Breast epithelium (tissue), 3 donors: ENCODE measurements around the gene CALR.

Experiments
- POLR2A ChIP-seq: fragments of 450-650 bp; IDR thresholded peaks from one replicate; pipeline ENCODE4 v1.6.1; 2016; ENCODE audit warnings: antibody characterized with exemption, mild to moderate bottlenecking, moderate library complexity
- TF ChIP-seq, protein P1 (sequence below), 3 donors: fragments of 450-650 bp; IDR thresholded peaks; one replicate each; pipeline ENCODE4 v1.5.1; 2016 to 2017; ENCODE audit warnings: antibody characterized with exemption in 3 of 3, mild to moderate bottlenecking in 3 of 3, moderate library complexity in 3 of 3

DNA sequence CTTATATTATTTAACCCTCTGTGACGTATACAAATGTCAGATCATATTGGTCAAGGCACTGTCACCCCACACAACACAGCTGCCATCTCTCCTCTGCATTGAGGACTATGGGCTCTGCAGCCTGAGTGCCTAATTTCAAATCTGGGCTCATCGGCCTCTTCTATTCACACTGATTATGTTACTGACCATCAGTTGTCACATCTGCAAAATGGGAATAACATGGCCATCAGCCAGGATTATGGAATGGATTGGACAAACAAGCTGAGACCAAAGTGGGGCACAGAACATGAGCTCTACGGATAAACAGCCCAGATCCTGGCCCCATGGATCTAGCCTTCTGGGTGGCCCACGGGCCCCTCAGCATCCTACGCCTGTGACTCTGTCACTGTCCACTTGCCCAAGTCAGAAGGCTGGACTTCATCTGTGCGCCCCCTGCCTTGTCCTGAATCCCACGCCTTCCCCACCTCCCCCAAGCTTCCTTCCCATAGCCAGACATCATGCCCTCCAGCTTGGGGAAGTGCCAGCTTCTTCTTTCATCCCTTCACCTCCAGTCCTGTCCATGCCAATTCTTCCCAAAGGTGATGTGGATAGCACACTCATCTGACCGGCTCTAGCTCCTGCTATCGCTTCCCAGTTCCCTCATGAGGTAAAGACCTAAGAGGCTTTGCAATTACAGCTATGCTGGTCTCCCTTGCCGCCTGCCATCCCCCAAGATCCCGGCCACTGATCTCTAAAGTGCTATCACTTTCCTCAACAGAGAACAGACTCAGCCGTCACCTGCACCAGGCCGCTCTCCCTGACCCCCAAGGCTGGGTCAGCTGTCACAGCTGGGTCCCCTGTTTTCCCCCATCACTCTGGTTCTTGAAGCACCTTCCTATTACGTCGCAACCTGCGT lies 5.8 kb upstream of the CALR start:
- TF ChIP-seq, protein P1, sequence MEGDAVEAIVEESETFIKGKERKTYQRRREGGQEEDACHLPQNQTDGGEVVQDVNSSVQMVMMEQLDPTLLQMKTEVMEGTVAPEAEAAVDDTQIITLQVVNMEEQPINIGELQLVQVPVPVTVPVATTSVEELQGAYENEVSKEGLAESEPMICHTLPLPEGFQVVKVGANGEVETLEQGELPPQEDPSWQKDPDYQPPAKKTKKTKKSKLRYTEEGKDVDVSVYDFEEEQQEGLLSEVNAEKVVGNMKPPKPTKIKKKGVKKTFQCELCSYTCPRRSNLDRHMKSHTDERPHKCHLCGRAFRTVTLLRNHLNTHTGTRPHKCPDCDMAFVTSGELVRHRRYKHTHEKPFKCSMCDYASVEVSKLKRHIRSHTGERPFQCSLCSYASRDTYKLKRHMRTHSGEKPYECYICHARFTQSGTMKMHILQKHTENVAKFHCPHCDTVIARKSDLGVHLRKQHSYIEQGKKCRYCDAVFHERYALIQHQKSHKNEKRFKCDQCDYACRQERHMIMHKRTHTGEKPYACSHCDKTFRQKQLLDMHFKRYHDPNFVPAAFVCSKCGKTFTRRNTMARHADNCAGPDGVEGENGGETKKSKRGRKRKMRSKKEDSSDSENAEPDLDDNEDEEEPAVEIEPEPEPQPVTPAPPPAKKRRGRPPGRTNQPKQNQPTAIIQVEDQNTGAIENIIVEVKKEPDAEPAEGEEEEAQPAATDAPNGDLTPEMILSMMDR (IDR thresholded peaks at IDR 0.05) = no peak
- no peak for TF ChIP-seq POLR2A
